ENCODE measurements around the gene NTRK2. TPM values are rescaled to one million over a fixed set of nuclear protein-coding genes. Genes with fewer than 3 reads are reported as not detected.
A peak's percentile ranks its signal among the peaks of the same experiment; 100 is the strongest.

The NTRK2 gene
- total RNA-seq, 2 donors from 2014 or later: 11.9 to 30.1 TPM

GRCh38 chr9:84742261-84742660 is 72.7 kb downstream of the NTRK2 start:
- Histone ChIP-seq H3K9me3 (no peaks in the 10 kb centered on the region), H3K4me3 (no peak overlapping the region), H3K27me3 (no peaks in the 10 kb centered on the region), H3K4me1 (no peaks in the 10 kb centered on the region), H3K36me3 (no peaks in the 10 kb centered on the region), H3K27ac (no peak overlapping the region)
- no peak for DNase-seq (ENCODE audit: low spot score)
- TF ChIP-seq CTCF (IDR thresholded peaks at IDR 0.05): no peak

DNA sequence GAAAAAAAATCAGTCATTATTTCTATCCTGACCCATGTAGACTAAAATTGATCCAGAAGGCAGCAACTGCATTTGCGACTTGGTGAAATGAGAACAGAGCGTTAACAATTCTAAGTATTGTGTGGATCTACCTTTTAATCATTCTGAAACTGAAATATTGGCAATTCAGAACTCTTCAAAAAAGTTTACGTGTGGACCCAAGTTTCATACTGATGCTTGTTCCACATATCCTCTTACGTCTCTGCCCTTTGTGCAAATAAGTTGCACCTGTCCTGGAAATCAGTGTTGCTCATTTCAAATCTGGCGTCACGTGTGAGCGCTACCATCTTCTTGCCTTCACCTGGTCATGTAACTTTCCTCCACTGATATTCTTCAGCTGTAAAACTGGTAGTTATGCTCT is 74.7 kb downstream of the NTRK2 start:
- Histone ChIP-seq H3K4me1 (no peaks in the 10 kb centered on the region), H3K27me3 (no peaks in the 10 kb centered on the region), H3K27ac (peak overlapping the region in 1 of 2 donors; percentile 55), H3K9me3 (no peaks in the 10 kb centered on the region), H3K36me3 (no peaks in the 10 kb centered on the region), H3K4me3 (no peak overlapping the region)
- TF ChIP-seq CTCF (IDR thresholded peaks at IDR 0.05): no peak
- no peak for DNase-seq (ENCODE audit: low spot score)

- no peak for DNase-seq (ENCODE audit: low spot score)
- no peaks in the 10 kb centered on the region for H3K27me3 ChIP-seq
- peak overlapping the region in 1 of 2 donors; percentile 55 for H3K27ac ChIP-seq
- TF ChIP-seq CTCF (IDR thresholded peaks at IDR 0.05): no peak
- peaks cover 0 to under 1% of the 10 kb centered on the region in 2 donors for H3K4me1 ChIP-seq
- no peaks in the 10 kb centered on the region for H3K36me3 ChIP-seq
- H3K4me3 ChIP-seq: no peak overlapping the region
- H3K9me3 ChIP-seq: no peaks in the 10 kb centered on the region
Measured at GRCh38 chr9:84744726-84745125, 75.2 kb downstream of the NTRK2 start.

- Histone ChIP-seq H3K4me1 (peaks cover 0 to 13% of the 10 kb centered on the region in 2 donors), H3K36me3 (no peaks in the 10 kb centered on the region), H3K4me3 (no peak overlapping the region), H3K9me3 (no peaks in the 10 kb centered on the region), H3K27me3 (no peaks in the 10 kb centered on the region), H3K27ac (no peak overlapping the region)
- DNase-seq (ENCODE audit: low spot score): no peak
- TF ChIP-seq CTCF (IDR thresholded peaks at IDR 0.05): no peak
Measured at GRCh38 chr9:84748112-84748511, 78.6 kb downstream of the NTRK2 start.

DNA sequence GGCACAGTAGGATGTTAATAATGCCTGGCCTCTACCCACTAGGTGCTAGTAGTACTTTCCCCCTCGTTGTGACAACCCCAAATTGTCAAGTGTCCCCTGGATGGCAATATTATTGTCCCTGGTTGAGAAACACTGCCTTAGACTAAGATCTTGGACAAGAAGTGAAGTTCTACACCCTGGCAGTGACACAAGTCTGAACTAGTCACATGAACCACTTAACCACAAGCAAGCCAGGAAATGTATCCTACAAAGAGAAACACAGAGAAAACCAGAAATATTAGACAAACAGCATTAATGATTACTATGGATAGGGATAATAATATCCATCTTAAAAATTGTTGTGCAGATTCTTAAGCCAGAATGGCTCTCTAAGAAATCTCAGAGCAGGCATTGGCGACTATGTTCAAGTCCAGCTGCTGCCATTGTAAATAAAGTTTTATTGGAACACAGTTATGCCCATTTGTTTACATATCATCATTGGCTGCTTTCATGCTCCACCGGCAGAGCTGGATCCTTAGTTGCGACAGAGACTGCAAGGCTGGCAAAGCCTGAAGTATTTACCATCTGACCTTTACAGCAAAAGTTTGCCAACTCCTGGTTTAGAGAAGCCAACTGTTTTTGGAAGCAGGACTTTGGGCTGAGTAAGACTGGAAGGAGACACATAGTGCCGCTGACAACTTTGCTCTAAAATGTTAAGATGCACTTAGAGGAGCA is 80.8 kb downstream of the NTRK2 start:
- H3K27ac ChIP-seq: no peak overlapping the region
- no peak for DNase-seq (ENCODE audit: low spot score)
- no peak overlapping the region for H3K4me3 ChIP-seq
- no peak for TF ChIP-seq CTCF (IDR thresholded peaks at IDR 0.05)
- H3K9me3 ChIP-seq: no peaks in the 10 kb centered on the region
- peaks cover 0 to 16% of the 10 kb centered on the region in 2 donors for H3K4me1 ChIP-seq
- H3K36me3 ChIP-seq: no peaks in the 10 kb centered on the region
- H3K27me3 ChIP-seq: no peaks in the 10 kb centered on the region

GRCh38 chr9:84751921-84752320 is 82.4 kb downstream of the NTRK2 start:
- no peak for DNase-seq (ENCODE audit: low spot score)
- no peak for TF ChIP-seq CTCF (IDR thresholded peaks at IDR 0.05)
- H3K9me3 ChIP-seq: no peaks in the 10 kb centered on the region
- peaks cover 0 to 29% of the 10 kb centered on the region in 2 donors for H3K4me1 ChIP-seq
- no peaks in the 10 kb centered on the region for H3K36me3 ChIP-seq
- no peak overlapping the region for H3K4me3 ChIP-seq
- no peaks in the 10 kb centered on the region for H3K27me3 ChIP-seq
- no peak overlapping the region for H3K27ac ChIP-seq
